SU-DHL-6 (cell line): ENCODE measurements around the gene IDH3G.

Experiments
- H2AFZ ChIP-seq: fragments of 200-600 bp; sonication (generic); 2 replicates; pipeline ENCODE4 v1.6.1; 2014; ENCODE audit warnings: low read depth, mild to moderate bottlenecking, moderate library complexity, mixed read lengths, antibody characterized with exemption, low read length; ENCODE audit not compliant: severe bottlenecking
- H3F3A ChIP-seq: fragments of 200-600 bp; shearing (Covaris generic); 2 replicates; pipeline ENCODE4 v1.6.0; 2016; ENCODE audit warnings: antibody characterized with exemption, mild to moderate bottlenecking; ENCODE audit not compliant: insufficient read depth
- H3K27ac ChIP-seq: fragments of 200-600 bp; sonication (generic); 2 replicates; pipeline ENCODE4 v1.5.1; 2016; ENCODE audit warnings: low read depth, mild to moderate bottlenecking, low read length, moderate library complexity, mixed read lengths
- H3K27me3 ChIP-seq: fragments of 200-600 bp; sonication (generic), shearing (Covaris generic); 2 replicates; pipeline ENCODE4 v1.6.0; 2014; ENCODE audit warnings: mild to moderate bottlenecking, low read length
- H3K36me3 ChIP-seq: fragments of 200-600 bp; sonication (generic); 2 replicates; pipeline ENCODE4 v1.6.1; 2014; ENCODE audit warnings: mild to moderate bottlenecking, low read length, mixed read lengths
- H3K4me2 ChIP-seq: fragments of 300-600, 200-600 bp; shearing (Covaris generic), sonication (generic); 2 replicates; pipeline ENCODE4 v1.6.0; 2014; ENCODE audit warnings: low read length, low read depth, mild to moderate bottlenecking; ENCODE audit not compliant: poor library complexity, severe bottlenecking
- H3K4me3 ChIP-seq: fragments of 200-600 bp; sonication (generic); 2 replicates; pipeline ENCODE4 v1.5.1; 2014; ENCODE audit warnings: antibody characterized with exemption, low read length, mild to moderate bottlenecking, mixed read lengths; ENCODE audit not compliant: insufficient read depth, poor library complexity, severe bottlenecking
- H3K79me2 ChIP-seq: fragments of 200-600 bp; sonication (generic); 2 replicates; pipeline ENCODE4 v1.6.1; 2014; ENCODE audit warnings: mild to moderate bottlenecking, low read length, moderate library complexity; ENCODE audit not compliant: insufficient read depth
- H3K9ac ChIP-seq: fragments of 200-600 bp; sonication (generic); 2 replicates; pipeline ENCODE4 v1.7.0; 2014; ENCODE audit warnings: mild to moderate bottlenecking, low read length
- H3K9me2 ChIP-seq: fragments of 200-600 bp; sonication (generic); replicated peaks from 2 replicates; pipeline ENCODE4 v1.6.1; 2014; ENCODE audit warnings: low read length; ENCODE audit not compliant: insufficient read depth
- H3K9me3 ChIP-seq: fragments of 200-600 bp; sonication (generic); 2 replicates; pipeline ENCODE4 v1.6.1; 2014; ENCODE audit warnings: low read length, mixed read lengths; ENCODE audit not compliant: insufficient read depth
- H4K20me1 ChIP-seq: fragments of 200-600 bp; sonication (generic); 2 replicates; pipeline ENCODE4 v1.6.1; 2014; ENCODE audit warnings: low read depth, mild to moderate bottlenecking, antibody characterized with exemption, low read length, moderate library complexity, mixed read lengths
- EZH2phosphoT487 ChIP-seq: fragments of 200-600 bp; sonication (generic), shearing (Covaris generic); conservative IDR thresholded peaks from 2 replicates; pipeline ENCODE4 v1.6.1; 2018; ENCODE audit warnings: mild to moderate bottlenecking, antibody characterized with exemption, low read length, moderate library complexity, mixed read lengths
- TF ChIP-seq, protein P1 (sequence below): fragments of 200-600 bp; sonication (generic); IDR thresholded peaks from one replicate; pipeline ENCODE4 v1.5.1; 2017; ENCODE audit warnings: antibody characterized with exemption, mild to moderate bottlenecking, low read length, moderate library complexity; ENCODE audit not compliant: insufficient read depth, poor library complexity, severe bottlenecking

The IDH3G gene

DNA sequence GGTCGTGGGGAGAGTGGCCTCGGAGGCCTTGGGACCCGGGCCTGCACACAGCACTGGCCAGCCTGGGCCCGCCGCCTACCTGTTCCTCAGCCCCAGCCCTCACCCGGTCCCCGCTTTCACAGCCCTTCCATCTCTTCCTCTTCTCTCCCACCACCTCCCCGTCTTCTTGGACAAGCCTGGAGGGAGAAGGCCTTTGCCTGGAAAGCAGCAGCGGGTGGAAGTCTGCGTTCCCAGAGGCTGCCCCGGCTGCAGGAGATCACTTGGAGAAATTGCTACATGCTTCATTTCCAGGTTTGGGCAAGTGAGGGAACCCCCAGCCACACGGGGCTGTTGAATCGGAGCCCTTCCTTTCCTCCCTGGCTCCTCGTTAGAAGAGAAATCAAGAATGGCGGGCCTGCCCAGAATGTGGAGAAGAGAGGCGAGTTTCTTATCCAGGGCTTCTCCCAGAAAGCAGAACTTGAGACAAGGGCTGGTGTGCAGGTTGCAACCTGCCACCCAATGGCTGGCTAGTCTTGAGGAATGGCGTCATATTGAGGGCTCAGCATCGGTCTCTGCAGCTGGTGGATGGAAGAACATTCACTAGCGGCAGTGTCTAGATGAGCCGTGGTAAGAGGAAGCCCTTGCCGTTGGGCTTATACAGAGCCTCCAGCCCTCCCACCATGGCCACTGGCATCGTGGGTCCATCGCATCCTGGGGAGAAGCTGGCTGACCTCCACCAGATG, 37.4 kb upstream of the IDH3G start:
- Histone ChIP-seq H3K4me2 (no peak overlapping the region), H4K20me1 (no peaks in the 10 kb centered on the region), H3K4me3 (no peak overlapping the region), H3K27me3 (no peaks in the 10 kb centered on the region), H3K36me3 (no peaks in the 10 kb centered on the region), H3F3A (no peaks in the 10 kb centered on the region), H3K9me2 (no peaks in the 10 kb centered on the region), H2AFZ (no peak overlapping the region), H3K9ac (no peak overlapping the region), H3K27ac (no peak overlapping the region), H3K79me2 (no peaks in the 10 kb centered on the region), H3K9me3 (no peaks in the 10 kb centered on the region)
- TF ChIP-seq EZH2phosphoT487, result no peak
- TF ChIP-seq, protein P1, sequence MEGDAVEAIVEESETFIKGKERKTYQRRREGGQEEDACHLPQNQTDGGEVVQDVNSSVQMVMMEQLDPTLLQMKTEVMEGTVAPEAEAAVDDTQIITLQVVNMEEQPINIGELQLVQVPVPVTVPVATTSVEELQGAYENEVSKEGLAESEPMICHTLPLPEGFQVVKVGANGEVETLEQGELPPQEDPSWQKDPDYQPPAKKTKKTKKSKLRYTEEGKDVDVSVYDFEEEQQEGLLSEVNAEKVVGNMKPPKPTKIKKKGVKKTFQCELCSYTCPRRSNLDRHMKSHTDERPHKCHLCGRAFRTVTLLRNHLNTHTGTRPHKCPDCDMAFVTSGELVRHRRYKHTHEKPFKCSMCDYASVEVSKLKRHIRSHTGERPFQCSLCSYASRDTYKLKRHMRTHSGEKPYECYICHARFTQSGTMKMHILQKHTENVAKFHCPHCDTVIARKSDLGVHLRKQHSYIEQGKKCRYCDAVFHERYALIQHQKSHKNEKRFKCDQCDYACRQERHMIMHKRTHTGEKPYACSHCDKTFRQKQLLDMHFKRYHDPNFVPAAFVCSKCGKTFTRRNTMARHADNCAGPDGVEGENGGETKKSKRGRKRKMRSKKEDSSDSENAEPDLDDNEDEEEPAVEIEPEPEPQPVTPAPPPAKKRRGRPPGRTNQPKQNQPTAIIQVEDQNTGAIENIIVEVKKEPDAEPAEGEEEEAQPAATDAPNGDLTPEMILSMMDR, result no peak

DNA sequence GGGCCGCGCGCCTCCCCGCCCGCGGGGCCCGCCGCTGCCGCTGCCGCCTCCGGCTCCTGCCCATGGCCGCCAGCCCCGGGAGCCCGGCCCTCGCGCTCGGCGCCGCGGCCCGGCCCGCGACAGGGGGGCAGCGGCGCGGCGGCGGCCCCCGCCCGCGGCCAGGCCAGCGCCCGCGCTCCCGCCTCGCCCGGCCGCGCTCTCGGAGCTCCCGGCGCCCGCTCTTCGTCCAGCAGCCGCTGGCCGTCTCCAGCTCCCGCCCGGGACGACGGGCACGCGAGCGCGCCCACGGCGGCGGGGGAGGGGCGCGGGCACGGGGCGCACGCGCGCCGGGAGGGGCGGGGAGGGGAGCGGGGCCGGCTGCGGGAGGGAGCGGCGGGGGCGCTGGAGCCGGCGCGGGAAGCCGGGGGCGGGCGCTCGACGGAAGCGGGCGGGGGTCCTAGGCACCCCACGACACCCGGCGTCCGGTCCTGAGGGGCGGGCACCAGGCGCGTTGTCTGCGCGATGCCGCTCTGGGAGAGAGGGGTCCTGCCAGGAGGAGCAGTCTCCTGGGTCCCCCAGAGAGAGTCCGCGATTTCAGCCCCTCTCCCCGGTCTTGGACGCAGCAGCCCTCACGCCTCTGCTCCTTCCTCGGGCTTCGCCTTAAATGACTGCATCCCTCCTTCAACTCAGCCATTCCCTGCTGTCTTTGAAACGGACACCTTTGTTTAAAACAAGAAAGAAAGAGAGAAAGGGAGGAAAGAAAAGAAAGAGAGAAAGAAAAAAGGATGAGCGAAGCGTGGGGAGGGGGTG, 36.7 kb upstream of the IDH3G start:
- H3F3A ChIP-seq, result no peaks in the 10 kb centered on the region
- no peaks in the 10 kb centered on the region for H3K79me2 ChIP-seq
- H3K9me3 ChIP-seq, result no peaks in the 10 kb centered on the region
- H4K20me1 ChIP-seq, result no peaks in the 10 kb centered on the region
- no peaks in the 10 kb centered on the region for H3K27me3 ChIP-seq
- TF ChIP-seq, protein P1, result no peak
- TF ChIP-seq EZH2phosphoT487, result no peak
- H3K27ac ChIP-seq, result no peak overlapping the region
- H3K9me2 ChIP-seq, result no peaks in the 10 kb centered on the region
- no peak overlapping the region for H3K4me2 ChIP-seq
- H3K4me3 ChIP-seq, result no peak overlapping the region
- H3K9ac ChIP-seq, result no peak overlapping the region
- no peak overlapping the region for H2AFZ ChIP-seq
- H3K36me3 ChIP-seq, result no peaks in the 10 kb centered on the region

DNA sequence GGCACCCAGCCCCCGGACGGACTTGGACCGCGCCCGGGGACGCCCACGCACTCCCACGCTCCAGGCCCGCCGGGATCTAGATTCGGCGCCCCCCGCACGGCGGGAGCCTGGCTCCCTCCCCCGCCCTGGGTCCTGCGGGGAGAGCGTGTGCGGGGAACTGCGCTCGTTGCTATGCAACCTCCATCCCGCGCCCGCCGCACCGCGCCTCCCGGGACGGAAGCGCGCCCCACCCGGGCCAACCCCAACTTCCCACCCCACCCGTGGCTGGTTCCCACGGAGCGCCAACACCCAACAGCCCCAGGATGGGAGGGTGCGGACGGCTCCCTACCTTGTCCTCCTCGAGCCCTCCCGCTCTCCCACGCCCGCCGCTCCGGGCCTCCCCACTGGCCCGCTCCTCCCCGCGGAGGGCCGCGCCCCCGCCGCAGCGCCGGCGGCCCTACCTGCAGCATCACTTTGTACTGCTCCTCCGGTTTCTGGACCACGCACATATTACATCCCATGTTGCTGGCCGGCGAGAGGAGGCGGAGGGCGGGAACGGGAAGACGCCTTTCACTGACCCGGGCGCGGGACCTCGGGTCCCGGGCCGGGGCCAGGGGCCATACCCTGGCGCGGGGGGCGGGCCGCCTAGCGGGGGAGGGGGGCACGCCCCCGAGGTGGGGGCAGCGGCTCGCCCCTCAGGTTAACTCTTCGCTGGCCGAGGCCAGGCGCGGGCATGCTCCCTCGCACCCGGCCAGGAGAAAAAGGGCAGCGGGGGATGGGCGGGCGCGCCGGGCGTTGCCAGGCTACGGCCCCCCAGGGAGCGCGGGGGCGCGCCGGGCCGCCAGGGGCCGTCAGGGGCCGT, 35.8 kb upstream of the IDH3G start, which contains the start of gene PDZD4:
PDZD4 (minus strand) TSS at position 746 of the 841 bp plus-strand sequence; CDS start at position 500, 246 bp downstream.
- no peaks in the 10 kb centered on the region for H3K27me3 ChIP-seq
- TF ChIP-seq, protein P1, result no peak
- TF ChIP-seq EZH2phosphoT487, result no peak
- H3K79me2 ChIP-seq, result no peaks in the 10 kb centered on the region
- no peak within 1 kb of the TSS for H3K9ac ChIP-seq
- no peaks in the 10 kb centered on the region for H3K9me2 ChIP-seq
- H3K4me3 ChIP-seq, result no peak within 1 kb of the TSS
- H3K36me3 ChIP-seq, result no peaks in the 10 kb centered on the region
- H4K20me1 ChIP-seq, result no peaks in the 10 kb centered on the region
- H3F3A ChIP-seq, result no peaks in the 10 kb centered on the region
- no peaks in the 10 kb centered on the region for H3K9me3 ChIP-seq
- no peak within 1 kb of the TSS for H3K4me2 ChIP-seq
- H3K27ac ChIP-seq, result no peak within 1 kb of the TSS
- H2AFZ ChIP-seq, result no peak within 1 kb of the TSS
